ENCODE results near the gene GLI2. TPM values are rescaled to one million over a fixed set of nuclear protein-coding genes. Genes with fewer than 3 reads are reported as not detected.

The GLI2 gene
- total and polyA plus RNA-seq, 2 of the 8 experiments (the other 6 are each of a cell fraction or from before 2014, with no cell fraction given), result 18.4 to 46.9 TPM

GRCh38 chr2:120736202-120736623, 545 bp downstream of the GLI2 start:
- FAIRE-seq, result no peak

More at GRCh38 chr2:120736202-120736623, 545 bp downstream of the GLI2 start:
- Histone ChIP-seq H3K56ac (replicated peaks; ENCODE audit: insufficient read length, low read depth, low read length) (peak overlapping the region; percentile 91), H3K79me2 (ENCODE audit: control insufficient read depth in 1 of 2, insufficient read depth in 2 of 2, low read length in 2 of 2) (peaks cover 0 to 38% of the 10 kb centered on the region in 2 experiments; a peak in 2 of 4 replicates), H3K9me3 (ENCODE audit: insufficient read depth in 2 of 2, low read depth in 1 of 2, low read length in 1 of 2) (no peaks in the 10 kb centered on the region), H3K14ac (ENCODE audit: insufficient read length) (no peak overlapping the region), H3K18ac (ENCODE audit: extremely low read depth, low read length) (peak overlapping the region; percentile 94), H3K27me3 (replicated peaks in 1 of 4; ENCODE audit: control insufficient read depth in 3 of 4, extremely low read depth in 1 of 4, insufficient read depth in 3 of 4, low read length in 3 of 4) (no peaks in the 10 kb centered on the region; a peak in 1 of 7 replicates), H3K9ac (replicated peaks in 1 of 4; ENCODE audit: extremely low read depth in 1 of 4, low read depth in 3 of 4, low read length in 3 of 4) (peak overlapping the region; percentile 68 to 78 (median 76)), H3K4me1 (replicated peaks in 1 of 4; ENCODE audit: control insufficient read depth in 3 of 4, insufficient read depth in 4 of 4, low read length in 3 of 4) (peaks cover 12 to 25% (median 18%) of the 10 kb centered on the region in 4 experiments), H2AFZ (ENCODE audit: low read length) (no peak overlapping the region), H4K20me1 (replicated peaks in 1 of 2; ENCODE audit: control insufficient read depth in 1 of 2, insufficient read depth in 2 of 2, low read length in 2 of 2) (no peaks in the 10 kb centered on the region), H2AK5ac (ENCODE audit: low read depth, low read length) (no peak overlapping the region), H3K79me1 (ENCODE audit: low read depth, low read length) (peaks cover 2% of the 10 kb centered on the region; the same call in 1 of the 2 replicates), H3K4ac (replicated peaks; ENCODE audit: insufficient read length, low read depth, low read length) (peak overlapping the region; percentile 76), H3K23ac (ENCODE audit: insufficient read length) (no peak overlapping the region), H4K5ac (ENCODE audit: insufficient read length, low read depth, low read length) (peak overlapping the region; percentile 79), H2BK15ac (ENCODE audit: low read length) (peak overlapping the region; percentile 72; the same call in 1 of the 2 replicates), H3K4me3 (ENCODE audit: extremely low read depth in 1 of 4, insufficient read depth in 2 of 4, low read depth in 3 of 4, low read length in 4 of 4) (peak overlapping the region; percentile 80 to 91 (median 89)), H3K27ac (ENCODE audit: low read depth, low read length) (peak overlapping the region; percentile 79; the same call in 1 of the 2 replicates), H3K4me2 (ENCODE audit: insufficient read depth in 1 of 2, low read depth in 2 of 2, low read length in 2 of 2) (peak overlapping the region; percentile 91 to 99), H3K36me3 (ENCODE audit: control insufficient read depth in 2 of 4, insufficient read depth in 4 of 4, low read length in 3 of 4) (no peaks in the 10 kb centered on the region; a peak in 1 of 8 replicates), H4K91ac (replicated peaks; ENCODE audit: insufficient read length, low read length) (peak overlapping the region; percentile 94), H3K23me2 (ENCODE audit: low read depth, low read length) (peaks cover 35% of the 10 kb centered on the region), H2BK120ac (replicated peaks; ENCODE audit: low read depth, low read length) (no peak overlapping the region), H4K8ac (ENCODE audit: extremely low read depth, insufficient read depth, low read length) (peak overlapping the region; percentile 62), H2BK12ac (ENCODE audit: low read depth, low read length) (peak overlapping the region; percentile 68; the same call in 1 of the 2 replicates), H2BK5ac (ENCODE audit: low read depth, low read length) (peak overlapping the region; percentile 95), H2BK20ac (ENCODE audit: low read length) (no peak overlapping the region)
- DNase-seq (ENCODE audit: low read depth in 1 of 2, low spot score in 2 of 2), result peak in 1 of 2 experiments; percentile 64
- TF ChIP-seq KDM4A (IDR thresholded peaks at IDR 0.05; ENCODE audit: low read depth, low read length, severe bottlenecking), result peak; percentile 56
- 0 out of 2 replicates have a peak, but pooled peaks have one; percentile 62 for TF ChIP-seq RBBP5 (IDR thresholded peaks at IDR 0.05; ENCODE audit: borderline replicate concordance, low read depth, low read length)
- TF ChIP-seq BCL11A (IDR thresholded peaks at IDR 0.05; ENCODE audit: low read depth in 2 of 2, low read length in 2 of 2), result no peak
- no peak for TF ChIP-seq GABPA (IDR thresholded peaks at IDR 0.05; ENCODE audit: borderline replicate concordance, insufficient read depth, low read length)
- TF ChIP-seq RNF2 (IDR thresholded peaks at IDR 0.05; ENCODE audit: borderline replicate concordance, low read depth, low read length, missing control alignments, poor library complexity, severe bottlenecking), result no peak
- TF ChIP-seq ZNF274 (IDR thresholded peaks at IDR 0.05; ENCODE audit: borderline replicate concordance, extremely low read depth, low read length), result no peak
- TF ChIP-seq YY1 (IDR thresholded peaks at IDR 0.05; ENCODE audit: low read depth, low read length), result no peak
- TF ChIP-seq RFX5 (IDR thresholded peaks at IDR 0.05; ENCODE audit: borderline replicate concordance, low read depth, low read length), result no peak
- CTCF ChIA-PET (ENCODE audit: partially characterized antibody), result interaction anchor here (1.0 to 4.4 kb wide), 18 partner anchors 14 to 333 kb away, joined by 3 to 20 read pairs (median 4); no protein-coding TSS in a partner anchor
- WGBS, 2 experiments (ENCODE audit: extremely low coverage in 1 of 2, insufficient coverage in 1 of 2, insufficient read length in 1 of 2, insufficient replicate concordance in 2 of 2, low coverage in 1 of 2, low lambda C conversion rate in 2 of 2, missing lambda C conversion rate in 1 of 2), result 3% methylated on average over 22 of the region's 38 CpGs; no CpG with 5 or more reads in 1 of the 2 experiments
- POLR2A ChIA-PET (ENCODE audit: partially characterized antibody), result interaction anchor here (0.7 to 6.6 kb wide), 11 partner anchors 13 to 340 kb away, joined by 3 to 38 read pairs (median 4); no protein-coding TSS in a partner anchor

Measured in H1 (cell line).